GM12874 (cell line): ENCODE measurements around the gene SMAD3.

Experiments
- CTCF ChIP-seq: IDR thresholded peaks from 2 replicates; pipeline ENCODE4 v1.5.1; 2011; ENCODE audit warnings: low read depth, mild to moderate bottlenecking, control low read depth, low read length, moderate library complexity; ENCODE audit not compliant: insufficient read depth

SMAD3 gene

GRCh38 chr15:67212684-67213367, 147.4 kb downstream of the SMAD3 start:
- TF ChIP-seq CTCF, result no peak

GRCh38 chr15:67215102-67215501, 149.7 kb downstream of the SMAD3 start:
- TF ChIP-seq CTCF, result no peak

GRCh38 chr15:67216859-67217258, 151.5 kb downstream of the SMAD3 start:
- TF ChIP-seq CTCF, result no peak

- no peak for TF ChIP-seq CTCF
Observed at GRCh38 chr15:67218428-67218827, 153.0 kb downstream of the SMAD3 start.

- no peak for TF ChIP-seq CTCF
Observed at GRCh38 chr15:67219288-67219687, 153.9 kb downstream of the SMAD3 start.

GRCh38 chr15:67224889-67225288, 159.5 kb downstream of the SMAD3 start:
- no peak for TF ChIP-seq CTCF

GRCh38 chr15:67225336-67225735, 159.9 kb downstream of the SMAD3 start:
- no peak for TF ChIP-seq CTCF
